Liver (tissue), 9 donors: ENCODE data around the gene TATDN2. TPM values are rescaled to one million over a fixed set of nuclear protein-coding genes. Genes with fewer than 3 reads are reported as not detected.

Experiments used
- DNase-seq: peaks from one replicate; pipeline ENCODE4 v3.0.0-alpha.2; 2017; ENCODE audit warnings: low spot score
- H3K27ac ChIP-seq, 2 donors: one replicate each; pipeline ENCODE4 v1.7.0; 2013; ENCODE audit warnings: inconsistent platforms in 2 of 2, low read length in 2 of 2, control low read depth in 1 of 2, low read depth in 1 of 2, mild to moderate bottlenecking in 1 of 2
- H3K27me3 ChIP-seq, 4 donors: one replicate each; pipeline versions ENCODE4 v1.6.1 to v1.7.0; 2013; ENCODE audit warnings: low read length in 3 of 4, inconsistent platforms in 1 of 4, mild to moderate bottlenecking in 1 of 4, moderate library complexity in 1 of 4; ENCODE audit not compliant: control insufficient read depth in 4 of 4, insufficient read depth in 4 of 4
- H3K36me3 ChIP-seq, 4 donors: one replicate each; pipeline versions ENCODE4 v1.6.1 to v1.7.0; 2013; ENCODE audit warnings: low read length in 3 of 4, mild to moderate bottlenecking in 3 of 4, low read depth in 1 of 4, moderate library complexity in 1 of 4; ENCODE audit not compliant: control insufficient read depth in 4 of 4, insufficient read depth in 3 of 4
- H3K4me1 ChIP-seq, 4 donors: one replicate each; pipeline versions ENCODE4 v1.6.1 to v1.7.0; 2013; ENCODE audit warnings: low read length in 3 of 4, mild to moderate bottlenecking in 3 of 4, moderate library complexity in 1 of 4; ENCODE audit not compliant: control insufficient read depth in 4 of 4, insufficient read depth in 4 of 4
- H3K4me3 ChIP-seq, 3 donors: one replicate each; pipeline versions ENCODE4 v1.6.1 to v1.7.0; 2013; ENCODE audit warnings: low read length in 3 of 3, control low read depth in 1 of 3, low read depth in 1 of 3, mild to moderate bottlenecking in 1 of 3
- H3K9ac ChIP-seq, 2 donors: one replicate each; pipeline ENCODE4 v1.7.0; 2013; ENCODE audit warnings: low read length in 2 of 2, mild to moderate bottlenecking in 2 of 2, moderate library complexity in 2 of 2, control low read depth in 1 of 2, low read depth in 1 of 2
- H3K9me3 ChIP-seq, 4 donors: one replicate each; pipeline versions ENCODE4 v1.6.1 to v1.7.0; 2013; ENCODE audit warnings: low read length in 3 of 4; ENCODE audit not compliant: control insufficient read depth in 4 of 4
- EGR1 ChIP-seq, 2 donors: IDR thresholded peaks; 2 replicates each; pipeline ENCODE4 v1.6.1; 2016 to 2018; ENCODE audit warnings: antibody characterized with exemption in 2 of 2, low read depth in 2 of 2
- FOXA1 ChIP-seq: IDR thresholded peaks from 2 replicates; pipeline ENCODE4 v1.6.1; 2016; ENCODE audit warnings: antibody characterized with exemption
- FOXA2 ChIP-seq: IDR thresholded peaks from 2 replicates; pipeline ENCODE4 v1.6.1; 2016; ENCODE audit warnings: antibody characterized with exemption
- GABPA ChIP-seq, 2 donors: IDR thresholded peaks in 1 of 2; conservative IDR thresholded peaks in 1 of 2; 2 replicates each; pipeline ENCODE4 v1.6.1; 2016; ENCODE audit warnings: antibody characterized with exemption in 2 of 2, mild to moderate bottlenecking in 1 of 2, moderate library complexity in 1 of 2
- HNF4A ChIP-seq, 2 donors: conservative IDR thresholded peaks; 2 replicates each; pipeline ENCODE4 v1.6.1; 2016; ENCODE audit warnings: antibody characterized with exemption in 2 of 2, mild to moderate bottlenecking in 2 of 2
- HNF4G ChIP-seq: IDR thresholded peaks from 2 replicates; pipeline ENCODE4 v1.6.1; 2016; ENCODE audit warnings: antibody characterized with exemption
- MAX ChIP-seq: IDR thresholded peaks from 2 replicates; pipeline ENCODE4 v1.6.1; 2016; ENCODE audit warnings: antibody characterized with exemption
- NR2F2 ChIP-seq: IDR thresholded peaks from 2 replicates; pipeline ENCODE4 v1.6.1; 2016; ENCODE audit warnings: antibody characterized with exemption
- RAD21 ChIP-seq, 2 donors: IDR thresholded peaks; 2 replicates each; pipeline ENCODE4 v1.6.1; 2016; ENCODE audit warnings: antibody characterized with exemption in 2 of 2, mild to moderate bottlenecking in 2 of 2
- REST ChIP-seq: IDR thresholded peaks from 2 replicates; pipeline ENCODE4 v1.6.1; 2016; ENCODE audit warnings: antibody characterized with exemption, mild to moderate bottlenecking
- RXRA ChIP-seq, 2 donors: IDR thresholded peaks; 2 replicates each; pipeline ENCODE4 v1.6.1; 2017 to 2018; ENCODE audit warnings: antibody characterized with exemption in 2 of 2, mild to moderate bottlenecking in 1 of 2
- SP1 ChIP-seq: IDR thresholded peaks from 2 replicates; pipeline ENCODE4 v1.6.1; 2018; ENCODE audit warnings: antibody characterized with exemption, mild to moderate bottlenecking
- TAF1 ChIP-seq: conservative IDR thresholded peaks from 2 replicates; pipeline ENCODE4 v1.6.1; 2016; ENCODE audit warnings: antibody characterized with exemption, mild to moderate bottlenecking
- YY1 ChIP-seq: IDR thresholded peaks from 2 replicates; pipeline ENCODE4 v1.6.1; 2016; ENCODE audit warnings: antibody characterized with exemption, mild to moderate bottlenecking
- WGBS: extraction: QIAGEN DNeasy Blood & Tissue Kit; methylation state at CpG from one replicate; pipeline ENCODE4 v1.1.7; 2013; 5-methylcytosine and 5-hydroxymethylcytosine counted together
- polyA plus RNA-seq, 2 donors: library from polyadenylated mRNA; stranded (reverse) in 1 of 2; unstranded in 1 of 2; fragments of 200-250 nt in 1 of 2; fragments of >200 nt in 1 of 2; fragmentation: Nextera tagmentation in 1 of 2; extraction: Ambion mirVana in 1 of 2; gene quantifications; one replicate each; pipeline versions ENCODE4 v1.2.1 to v1.2.3, GENCODE V29; 2013 to 2015
- total RNA-seq, 2 donors: library from RNA; depleted of rRNA; stranded (reverse); fragments of >200 nt; gene quantifications; one replicate each; pipeline ENCODE4 v1.2.3, GENCODE V29; 2014
- TF ChIP-seq, protein P1 (sequence below): IDR thresholded peaks from 2 replicates; pipeline ENCODE4 v1.6.1; 2016; ENCODE audit warnings: antibody characterized with exemption
- donor health status: healthy.
- donor health status: healthy.
- donor health status: healthy.
- donor health status: healthy.
- donor health status: healthy.

Gene TATDN2
- total and polyA plus RNA-seq, 4 donors: 3.7 to 14.2 (median 9.0) TPM

DNA sequence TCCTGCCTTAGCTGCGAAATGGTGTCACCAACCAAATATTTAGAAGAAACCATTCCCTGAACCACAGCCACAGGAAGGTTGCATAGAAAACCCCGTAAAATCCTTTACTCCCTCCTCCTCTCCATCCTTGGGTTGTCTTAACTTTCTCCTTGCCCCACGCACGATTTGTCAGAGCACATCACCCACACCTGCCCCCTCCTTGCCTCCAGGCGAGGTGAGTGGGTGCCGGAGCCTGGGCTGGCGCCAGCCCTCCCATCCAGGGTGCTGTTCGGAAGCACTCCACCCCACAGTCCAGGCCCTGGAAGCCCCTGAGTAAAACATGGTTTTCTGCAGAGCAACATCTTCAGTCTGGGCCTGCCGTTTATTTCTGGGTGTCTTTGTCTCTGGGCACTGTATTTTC is 40.8 kb downstream of the TATDN2 start (continued):
- TF ChIP-seq REST: no peak
- TF ChIP-seq, protein P1, sequence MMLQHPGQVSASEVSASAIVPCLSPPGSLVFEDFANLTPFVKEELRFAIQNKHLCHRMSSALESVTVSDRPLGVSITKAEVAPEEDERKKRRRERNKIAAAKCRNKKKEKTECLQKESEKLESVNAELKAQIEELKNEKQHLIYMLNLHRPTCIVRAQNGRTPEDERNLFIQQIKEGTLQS: no peak
- no peak for TF ChIP-seq TAF1
- TF ChIP-seq EGR1 (IDR thresholded peaks at IDR 0.05; ENCODE audit: low read depth in 2 of 2): no peak
- no peak for TF ChIP-seq MAX
- no peak for TF ChIP-seq SP1
- no peak for TF ChIP-seq NR2F2
- no peak for TF ChIP-seq RAD21 (IDR thresholded peaks at IDR 0.05)
- no peak for TF ChIP-seq FOXA2
- TF ChIP-seq RXRA (IDR thresholded peaks at IDR 0.05): no peak
- TF ChIP-seq YY1: no peak
- no peak for TF ChIP-seq HNF4A (conservative IDR thresholded peaks at IDR 0.05)
- TF ChIP-seq HNF4G: no peak

GRCh38 chr3:10289787-10290355 is 41.6 kb downstream of the TATDN2 start:
- no peak for DNase-seq
- TF ChIP-seq FOXA1 (no peak), REST (no peak), GABPA (IDR thresholded peaks at IDR 0.05 in 1 of 2, conservative IDR thresholded peaks at IDR 0.05 in 1 of 2) (no peak)
- Histone ChIP-seq H3K4me1 (no peaks in the 10 kb centered on the region), H3K36me3 (peaks cover 0 to 5% (median 2%) of the 10 kb centered on the region in 4 donors), H3K4me3 (no peak overlapping the region), H3K9me3 (no peaks in the 10 kb centered on the region), H3K27ac (no peak overlapping the region), H3K27me3 (no peaks in the 10 kb centered on the region), H3K9ac (no peak overlapping the region)
- 97% methylated on average over 9 of the region's 9 CpGs for WGBS
